ENCODE measurements around the gene DRG2.

The DRG2 gene

DNA sequence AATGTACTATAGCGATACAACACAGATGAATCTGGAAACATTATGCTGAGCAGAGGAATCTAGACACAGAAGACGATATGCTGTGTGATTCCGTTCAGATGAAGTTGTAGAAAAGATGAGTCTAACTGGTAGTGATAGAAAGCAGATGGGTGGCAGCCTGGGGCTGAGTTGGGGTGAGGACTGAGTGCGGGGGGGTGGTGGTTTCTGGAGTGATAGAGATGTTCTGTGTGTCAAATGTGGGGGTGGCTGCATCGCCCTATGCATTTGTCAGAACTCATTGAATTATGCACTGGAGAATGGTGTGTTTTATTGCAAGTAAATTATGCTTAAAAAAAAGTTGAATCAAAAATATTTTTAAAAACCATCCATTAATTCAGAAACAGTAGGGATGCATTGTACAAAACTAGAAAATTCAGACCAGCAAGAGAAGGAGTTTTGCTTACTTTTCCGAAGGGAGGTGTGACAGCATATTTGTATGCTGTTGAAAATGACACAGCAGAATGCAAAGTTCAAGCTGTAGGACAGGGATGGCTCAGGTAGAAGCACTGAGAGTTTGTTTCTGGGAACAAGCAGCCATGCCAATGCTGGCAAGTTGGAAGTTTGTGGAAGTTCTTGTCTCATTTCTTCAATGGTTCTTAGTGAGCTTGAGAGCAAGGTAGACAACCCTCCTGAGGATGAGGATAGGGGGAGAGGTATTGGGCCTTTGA, 13.0 kb upstream of the DRG2 start:
- no peak for DNase-seq (ENCODE audit: low read depth)

DNA sequence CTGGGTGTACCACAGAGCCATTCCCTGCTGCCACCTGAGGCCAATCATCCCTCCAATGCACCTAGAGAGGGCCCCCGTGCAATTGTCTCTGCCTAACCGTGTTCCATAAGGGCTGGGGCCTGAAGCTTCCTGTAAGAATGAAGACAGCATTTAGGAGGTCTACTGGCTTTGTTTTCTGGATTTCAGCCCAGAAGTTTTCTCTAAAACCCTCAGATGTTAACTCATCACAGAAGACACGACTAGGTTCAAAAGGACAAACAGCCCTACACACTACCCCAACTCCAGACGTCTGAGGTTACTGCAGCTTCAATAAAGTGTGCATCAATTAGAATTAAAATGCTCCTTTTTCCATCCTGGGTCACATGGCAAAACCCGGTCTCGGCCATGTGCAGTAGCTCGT, 10.8 kb upstream of the DRG2 start:
- DNase-seq (ENCODE audit: low read depth), result no peak

DNA sequence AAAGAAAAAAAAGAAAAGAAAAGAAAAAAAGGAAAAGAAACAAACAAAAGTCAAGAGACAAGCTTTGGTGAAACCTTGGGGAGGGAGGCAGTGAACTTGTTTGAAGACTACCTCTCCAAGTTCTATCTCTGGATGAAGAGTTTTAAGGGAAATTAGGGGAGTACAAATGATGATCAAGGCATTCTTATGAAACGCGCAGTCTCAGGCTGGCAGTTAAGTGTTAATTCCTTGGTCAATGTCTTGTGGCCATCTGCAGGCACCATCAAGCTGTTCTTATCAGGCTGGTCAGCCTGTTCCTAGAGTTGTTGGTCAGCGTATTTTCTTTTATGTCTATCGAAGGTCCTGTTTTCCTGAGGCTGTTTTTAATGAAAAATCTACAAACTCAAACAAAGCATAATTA, 8.2 kb upstream of the DRG2 start:
- DNase-seq (ENCODE audit: low read depth), result no peak

DNA sequence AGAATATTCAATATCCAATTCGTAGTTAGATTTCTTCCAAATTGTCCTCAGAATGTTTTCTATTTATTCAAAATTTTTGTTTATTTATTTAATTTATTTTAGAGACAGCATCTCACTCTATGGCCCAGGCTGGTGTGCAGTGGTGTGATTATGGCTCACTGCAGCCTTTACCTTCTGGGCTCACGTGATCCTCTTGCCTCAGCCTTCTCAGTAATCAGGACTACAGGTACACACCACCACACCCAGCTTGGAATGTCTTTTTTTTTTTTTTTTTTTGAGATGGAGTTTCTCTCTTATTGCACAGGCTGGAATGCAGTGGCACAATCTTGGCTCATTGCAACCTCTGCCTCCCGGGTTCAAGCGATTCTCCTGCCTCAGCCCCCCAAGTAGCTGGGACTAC, 3.5 kb upstream of the DRG2 start:
- DNase-seq (ENCODE audit: low read depth), result no peak

DNA sequence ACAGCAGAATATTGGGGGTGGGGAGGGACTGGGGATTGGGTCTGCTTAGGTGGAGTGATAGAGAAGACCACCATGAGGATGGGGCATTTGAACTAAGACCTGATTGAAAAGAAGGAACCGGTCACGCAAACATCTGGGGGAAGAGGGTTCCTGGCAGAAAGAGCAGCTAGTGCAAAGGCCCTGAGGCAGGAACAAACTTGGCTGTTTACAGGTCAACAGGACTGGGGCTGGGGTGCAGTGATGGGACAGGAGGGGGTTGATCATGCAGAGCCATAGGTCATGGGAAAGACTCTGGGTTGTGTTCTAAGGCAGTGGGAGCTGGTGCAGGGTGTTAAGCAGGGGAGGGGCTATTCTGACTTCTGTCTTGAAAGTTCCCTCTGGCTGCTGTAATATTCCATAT, 1.9 kb downstream of the DRG2 start:
- DNase-seq (ENCODE audit: low read depth), result no peak

DNA sequence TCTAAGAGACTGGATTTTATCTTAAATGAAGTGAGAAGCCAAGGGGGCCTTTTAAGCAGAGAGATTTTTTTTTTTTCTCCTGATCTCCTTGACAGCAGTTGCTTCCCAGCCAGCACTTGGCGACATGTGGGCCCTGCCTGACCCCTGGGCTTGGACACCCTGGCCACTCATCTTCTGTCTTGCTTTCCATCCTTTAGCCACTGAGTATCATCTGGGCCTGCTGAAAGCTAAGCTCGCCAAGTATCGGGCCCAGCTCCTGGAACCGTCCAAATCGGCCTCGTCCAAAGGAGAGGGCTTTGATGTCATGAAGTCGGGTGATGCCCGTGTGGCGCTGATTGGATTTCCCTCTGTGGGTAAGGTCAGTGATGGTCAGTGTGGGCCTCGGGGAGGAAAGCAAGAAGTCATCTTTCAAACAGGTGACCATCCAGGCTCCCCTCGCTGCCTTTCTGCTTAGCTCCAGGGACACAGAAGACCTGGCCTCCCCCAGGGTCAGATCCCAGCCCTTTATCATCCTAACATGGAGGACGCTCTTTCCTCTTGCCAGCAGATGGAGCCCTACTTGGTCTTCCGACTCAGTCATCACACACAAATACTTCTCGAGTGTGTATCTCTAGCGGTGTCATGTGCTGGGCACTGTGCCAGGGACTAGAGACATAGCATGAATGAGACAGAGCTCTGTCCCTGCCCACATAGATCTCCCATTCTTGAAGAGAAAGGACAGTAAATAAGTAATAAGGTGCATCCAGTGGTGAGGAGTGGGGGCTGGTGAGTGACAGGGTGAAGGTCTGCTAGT, 6.1 kb downstream of the DRG2 start:
- DNase-seq (ENCODE audit: low read depth), result no peak

DNA sequence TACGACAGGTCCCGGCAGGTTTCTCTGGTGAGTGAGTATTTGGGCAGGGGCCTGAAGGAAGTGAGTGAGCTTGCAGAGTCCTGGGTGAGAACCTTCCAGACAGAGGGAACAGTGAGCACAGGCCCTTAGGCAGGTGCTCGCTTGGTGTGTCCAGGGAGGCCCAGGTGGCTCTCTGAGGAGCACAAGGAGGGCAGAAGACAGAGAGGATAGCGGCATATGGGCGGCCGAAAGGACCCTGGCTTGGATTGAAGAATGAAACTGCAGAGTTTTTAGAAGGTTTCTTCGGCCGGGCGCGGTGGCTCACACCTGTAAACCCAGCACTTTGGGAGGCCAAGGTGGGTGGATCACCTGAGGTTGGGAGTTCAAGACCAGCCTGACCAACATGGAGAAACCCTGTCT, 6.7 kb downstream of the DRG2 start:
- DNase-seq (ENCODE audit: low read depth), result no peak

DNA sequence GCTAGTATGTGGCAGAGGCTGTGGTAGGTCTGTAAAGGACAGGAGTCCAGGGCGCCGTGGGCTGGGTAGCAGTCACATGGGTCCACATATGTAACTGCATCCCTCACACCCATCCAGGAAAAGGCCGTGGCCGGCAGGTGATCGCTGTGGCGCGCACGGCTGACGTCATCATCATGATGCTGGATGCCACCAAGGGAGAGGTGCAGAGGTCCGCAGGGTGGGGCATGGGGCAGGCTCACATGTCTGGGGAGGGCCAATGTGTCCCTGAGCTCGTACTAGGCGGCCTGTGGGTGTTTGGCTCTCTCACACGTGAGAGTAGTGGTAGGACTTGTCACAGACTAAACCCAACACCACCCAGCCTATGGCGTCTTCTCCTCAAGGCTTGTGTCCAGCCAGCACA, 11.8 kb downstream of the DRG2 start:
- no peak for DNase-seq (ENCODE audit: low read depth)

DNA sequence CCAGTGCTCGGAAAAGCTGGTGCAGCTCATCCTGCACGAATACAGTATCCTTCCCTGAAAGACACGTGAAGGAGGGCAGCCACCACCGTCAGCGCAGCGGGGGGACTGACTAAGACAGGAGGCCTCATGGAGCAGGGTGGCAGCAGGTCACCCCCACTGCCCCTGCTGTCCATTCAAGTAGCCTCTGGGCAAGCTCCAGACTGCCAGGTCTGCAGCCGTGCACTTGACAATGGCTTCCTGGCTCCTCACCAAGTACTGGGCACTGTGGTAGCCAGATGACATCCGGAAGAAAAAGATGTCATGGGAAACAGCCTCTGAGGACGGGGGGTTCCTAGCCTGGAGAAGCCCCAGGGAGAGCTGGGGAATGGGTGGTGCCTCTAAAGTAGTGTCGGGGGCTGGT, 12.9 kb downstream of the DRG2 start:
- DNase-seq (ENCODE audit: low read depth), result no peak

DNA sequence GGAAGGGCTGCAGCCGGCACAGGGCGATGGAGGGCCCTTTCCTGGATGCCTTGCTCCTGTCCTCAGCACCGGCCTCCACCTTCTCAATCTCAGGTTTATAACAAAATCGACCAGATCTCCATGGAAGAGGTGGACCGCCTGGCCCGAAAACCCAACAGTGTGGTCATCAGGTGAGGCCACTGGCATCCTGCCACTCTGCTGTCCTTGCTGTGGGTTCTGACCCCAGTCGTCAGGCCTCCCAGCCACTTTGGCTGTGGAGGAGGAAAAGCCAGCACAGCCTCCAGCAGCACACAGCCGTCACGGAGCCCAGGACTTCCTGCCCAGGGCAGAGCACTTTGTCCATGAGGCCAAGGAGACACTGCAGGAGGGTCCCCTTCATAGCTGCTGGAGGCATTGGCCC, 14.1 kb downstream of the DRG2 start:
- no peak for DNase-seq (ENCODE audit: low read depth)

DNA sequence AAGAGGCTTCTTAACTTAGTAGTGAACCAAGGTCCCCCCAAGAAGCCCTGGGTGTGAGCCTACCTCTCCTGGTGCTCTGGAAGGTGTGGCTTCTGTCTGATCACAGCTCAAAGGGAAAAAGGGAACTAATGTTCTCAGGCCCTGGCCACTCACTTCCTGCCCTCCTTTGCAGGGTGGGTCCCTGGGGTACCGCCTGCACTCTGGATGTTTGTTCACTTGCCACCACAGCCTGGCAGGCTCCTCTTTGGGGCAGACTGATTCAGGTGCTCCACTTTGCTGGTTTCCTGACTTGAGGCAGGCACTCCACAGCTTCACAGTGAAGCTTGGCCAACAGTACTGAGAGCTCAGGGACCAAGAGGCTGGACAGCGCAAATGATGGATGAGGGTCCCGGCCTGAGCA, 14.9 kb downstream of the DRG2 start:
- no peak for DNase-seq (ENCODE audit: low read depth)

DNA sequence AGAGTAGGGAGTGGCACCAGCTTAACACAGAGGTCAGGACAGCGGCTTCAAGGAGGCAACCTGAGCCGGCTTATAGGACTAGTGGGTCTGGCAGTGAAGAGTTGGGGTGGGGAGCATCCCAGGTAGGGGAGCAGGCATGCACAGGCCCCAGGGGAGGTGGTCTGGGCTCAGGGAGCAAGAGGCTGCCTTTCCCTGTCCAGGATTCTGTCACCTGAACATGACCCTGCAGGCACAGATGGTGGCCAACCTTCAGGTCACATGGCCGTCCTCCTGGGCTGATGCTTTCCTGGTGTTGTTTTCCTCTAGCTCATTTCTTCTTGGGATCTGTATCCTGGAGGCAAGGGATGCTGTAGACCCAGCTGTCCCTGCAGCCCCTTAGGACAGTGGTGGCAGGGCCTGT, 17.3 kb downstream of the DRG2 start:
- DNase-seq (ENCODE audit: low read depth), result no peak

DNA sequence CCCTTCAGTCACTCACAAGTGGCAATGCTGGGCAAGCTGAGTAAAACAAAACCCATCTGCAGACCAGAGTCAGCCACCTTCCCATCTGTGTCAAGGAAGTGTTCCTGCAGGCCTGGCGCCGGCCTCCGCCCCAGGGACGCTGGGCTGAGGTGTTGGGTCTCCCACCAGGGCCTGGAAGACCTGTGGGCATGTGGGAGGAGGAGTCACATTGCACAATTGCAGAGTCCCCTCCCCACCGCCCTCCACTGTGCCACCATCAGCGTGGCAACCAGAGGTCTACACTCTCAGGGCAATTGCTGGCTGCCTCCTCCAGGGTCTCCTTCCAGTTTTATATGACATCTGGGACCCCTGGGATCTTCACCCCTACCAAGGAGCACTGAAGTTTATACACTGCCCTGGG, 17.8 kb downstream of the DRG2 start:
- DNase-seq (ENCODE audit: low read depth), result no peak

DNA sequence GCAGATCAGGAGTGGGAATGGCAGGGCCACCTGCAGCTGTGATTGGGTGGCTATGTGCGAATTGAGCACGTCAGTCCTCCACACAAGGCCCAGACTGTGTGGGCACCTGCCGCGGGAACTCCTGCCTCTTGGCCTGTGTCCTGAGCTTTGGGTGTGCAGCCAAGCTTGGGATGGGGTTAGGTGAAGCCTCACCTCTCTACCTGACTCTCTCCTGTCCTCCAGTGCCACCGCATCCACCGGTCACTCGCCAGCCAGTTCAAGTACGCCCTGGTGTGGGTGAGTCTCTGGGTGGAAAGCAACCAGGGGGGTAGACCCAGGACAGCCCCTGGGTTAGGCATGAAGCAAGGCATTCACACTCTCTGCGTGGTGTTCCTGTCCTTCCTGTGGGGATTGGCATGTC, 18.5 kb downstream of the DRG2 start:
- DNase-seq (ENCODE audit: low read depth), result no peak

DNA sequence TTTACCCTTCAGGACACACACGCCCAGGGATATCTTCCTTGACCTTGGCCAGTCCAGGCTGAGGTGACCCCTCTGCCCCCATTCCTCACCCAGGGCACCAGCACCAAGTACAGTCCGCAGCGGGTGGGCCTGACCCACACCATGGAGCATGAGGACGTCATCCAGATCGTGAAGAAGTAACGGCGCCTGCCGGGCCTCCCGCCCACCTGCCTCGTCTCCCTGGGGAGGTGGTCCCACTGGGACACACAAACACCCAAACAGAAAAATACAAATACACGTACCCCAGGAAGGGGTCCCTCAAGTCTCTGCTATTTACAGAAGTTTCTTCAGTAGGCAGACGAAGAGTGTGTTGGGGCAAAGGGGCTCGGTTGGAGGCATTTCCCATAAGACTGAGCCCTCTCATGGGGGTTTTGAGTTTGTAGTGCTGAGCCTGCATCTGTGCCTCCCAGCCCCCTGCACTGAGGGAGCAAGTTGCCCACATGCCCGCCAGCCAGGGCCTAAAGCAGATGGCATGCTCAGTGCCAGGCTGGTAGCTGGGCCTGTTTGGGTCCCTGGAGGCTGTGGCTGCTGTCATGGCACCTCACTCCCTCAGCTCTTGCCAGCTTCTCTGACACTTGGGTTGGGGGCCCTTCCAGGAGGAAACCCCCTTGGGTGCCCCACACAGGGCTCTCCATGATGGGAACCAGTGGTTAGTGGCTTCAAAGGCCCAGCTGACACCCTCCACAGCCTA, 19.5 kb downstream of the DRG2 start:
- DNase-seq (ENCODE audit: low read depth), result no peak

DNA sequence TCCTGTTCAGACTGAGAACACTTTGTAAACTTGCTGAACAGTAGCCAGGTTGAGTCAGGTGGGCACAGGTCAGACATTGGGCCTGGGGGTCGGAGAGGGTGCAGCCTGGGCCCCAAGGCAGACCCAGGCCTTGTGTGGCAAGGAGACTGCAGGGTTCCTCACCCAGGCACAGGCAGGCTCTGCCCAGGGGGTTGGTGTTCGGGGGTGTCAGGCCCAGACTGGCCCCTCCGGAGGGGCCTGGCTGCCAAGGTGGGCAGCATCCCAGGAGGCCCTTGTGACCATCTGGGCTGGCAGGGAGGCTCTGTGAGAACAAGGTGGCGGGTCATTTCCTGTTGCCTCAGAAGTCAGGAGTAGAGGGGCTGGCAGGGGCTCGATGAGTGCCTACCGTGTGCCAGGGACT, 20.2 kb downstream of the DRG2 start:
- no peak for DNase-seq (ENCODE audit: low read depth)

DNA sequence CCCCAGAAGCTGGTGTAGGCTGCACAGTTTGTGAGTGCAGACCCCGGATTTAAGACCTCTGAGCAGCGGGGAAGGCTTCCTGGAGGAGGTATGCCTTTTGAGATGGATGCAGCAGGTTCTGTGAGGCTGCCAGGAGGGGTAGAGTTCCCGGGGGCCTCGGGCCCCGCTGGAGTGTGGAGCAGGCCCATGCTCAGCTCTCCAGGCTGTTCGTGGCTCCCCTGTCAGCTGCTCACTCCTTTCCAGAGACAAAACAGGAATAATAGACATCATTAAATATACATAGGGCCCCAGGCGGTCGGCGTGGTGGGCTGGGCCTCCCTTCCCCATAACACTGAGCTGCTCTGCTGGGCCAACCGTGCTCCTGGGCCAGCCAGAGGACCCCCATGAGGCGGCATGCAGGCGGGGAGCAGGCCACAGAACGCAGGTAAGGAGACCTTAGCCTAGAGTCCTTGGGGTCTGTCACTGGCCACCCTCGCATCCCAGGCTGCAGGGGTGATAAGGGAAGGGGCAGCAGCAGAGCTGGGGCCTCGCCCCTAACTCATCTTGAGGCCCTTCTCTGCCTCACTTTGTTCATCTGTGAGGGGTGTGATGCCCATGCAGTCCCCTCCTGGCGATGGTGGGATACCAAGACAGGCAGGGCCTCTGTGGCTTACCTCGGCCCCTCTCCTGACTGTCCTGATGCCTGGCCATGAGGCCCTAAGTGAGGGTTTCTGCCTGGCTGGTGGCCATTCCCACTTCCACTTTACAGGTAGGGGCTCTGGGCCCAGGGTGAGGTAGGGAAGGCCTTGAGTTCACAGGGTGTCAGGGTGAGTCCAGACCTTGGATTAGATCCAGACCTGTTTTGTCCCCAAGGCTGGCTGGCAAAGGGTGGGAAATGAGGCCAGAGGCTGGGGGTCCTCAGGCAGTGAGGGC, 20.9 kb downstream of the DRG2 start, which contains the start of gene MYO15A:
Gene MYO15A (plus strand): TSS at position 356 of the 912 bp plus-strand sequence. CDS start 10,045 bp downstream, outside the sequence.
- DNase-seq (ENCODE audit: low read depth), result no peak

DNA sequence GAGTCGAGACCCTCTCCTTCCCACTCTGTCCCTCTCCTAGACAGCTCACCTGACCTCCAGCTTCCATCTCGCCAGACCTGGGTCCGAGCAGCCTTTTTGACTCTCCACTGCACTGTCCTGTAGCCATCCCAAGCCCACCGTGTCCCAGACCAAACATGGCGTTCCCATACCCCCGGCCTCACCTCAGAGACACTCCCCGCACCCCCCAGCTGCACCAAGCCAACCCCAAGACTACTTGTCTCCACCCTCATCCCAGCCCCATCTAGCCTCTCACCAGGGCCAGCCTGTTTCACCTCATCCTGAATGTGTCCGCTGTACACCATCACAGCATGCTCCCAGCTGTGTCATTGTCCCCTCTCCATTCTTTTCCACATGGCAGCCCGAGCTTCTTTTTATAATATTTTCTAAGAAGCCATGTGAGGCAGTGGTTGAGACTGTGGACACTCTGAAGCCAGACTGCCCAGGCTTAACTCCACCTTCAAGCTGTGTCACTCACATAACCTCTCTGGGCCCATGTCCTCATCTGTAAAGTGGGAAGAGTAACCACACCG, 22.3 kb downstream of the DRG2 start:
- DNase-seq (ENCODE audit: low read depth), result no peak

DNA sequence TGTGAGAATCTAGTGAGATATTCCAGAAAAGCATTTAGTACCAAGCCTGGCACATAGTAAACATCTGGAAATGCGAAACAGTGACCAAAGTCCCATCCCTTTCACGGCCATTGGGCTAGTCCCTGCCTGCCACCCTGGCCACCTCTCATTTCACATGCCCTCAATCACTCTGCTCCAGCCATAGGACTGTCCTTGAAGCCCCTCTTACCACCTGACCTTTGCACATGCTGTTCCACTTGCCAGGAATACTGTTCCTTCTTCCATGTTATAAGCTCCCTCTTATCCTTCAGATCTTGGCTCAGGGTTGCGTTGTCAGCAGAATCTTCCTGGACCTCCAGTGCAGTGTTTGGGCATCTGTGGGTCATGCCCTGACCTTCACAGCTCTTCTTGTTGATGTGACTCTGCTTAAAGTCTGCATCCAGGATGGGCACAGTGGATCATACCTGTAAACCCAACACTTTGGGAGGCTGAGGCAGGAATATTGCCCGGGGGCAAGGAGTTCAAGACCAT, 22.9 kb downstream of the DRG2 start:
- DNase-seq (ENCODE audit: low read depth), result no peak

DNA sequence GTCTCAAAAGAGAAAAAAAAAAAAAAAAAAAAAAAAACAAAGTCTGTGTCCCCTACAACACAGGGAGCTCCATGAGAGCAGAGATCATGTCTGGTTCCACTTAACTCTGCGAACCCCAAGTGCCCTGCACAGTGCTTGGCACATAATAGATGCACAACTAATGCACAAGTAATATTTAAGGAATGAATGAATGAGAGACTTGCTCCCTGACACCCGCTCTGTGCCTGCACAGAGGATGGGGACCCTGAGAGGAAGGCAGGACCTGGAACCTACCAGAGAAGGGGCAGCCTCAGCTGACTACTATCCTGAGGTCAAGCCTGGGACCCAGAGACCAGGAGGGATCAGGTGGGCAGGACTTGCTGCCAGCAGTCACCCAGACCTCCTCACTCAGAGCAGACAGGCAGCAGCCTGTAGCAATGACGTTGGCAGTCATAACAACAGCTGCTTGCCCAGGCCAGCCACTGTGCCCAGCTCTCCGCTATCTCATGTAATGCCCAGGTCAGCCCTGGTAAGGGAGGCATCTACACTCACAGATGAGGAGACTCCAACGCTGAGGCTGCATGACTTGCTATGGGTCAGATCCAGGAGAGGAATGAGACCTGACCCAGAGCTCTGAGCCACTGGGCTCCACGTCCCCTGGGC, 23.7 kb downstream of the DRG2 start:
- no peak for DNase-seq (ENCODE audit: low read depth)

DNA sequence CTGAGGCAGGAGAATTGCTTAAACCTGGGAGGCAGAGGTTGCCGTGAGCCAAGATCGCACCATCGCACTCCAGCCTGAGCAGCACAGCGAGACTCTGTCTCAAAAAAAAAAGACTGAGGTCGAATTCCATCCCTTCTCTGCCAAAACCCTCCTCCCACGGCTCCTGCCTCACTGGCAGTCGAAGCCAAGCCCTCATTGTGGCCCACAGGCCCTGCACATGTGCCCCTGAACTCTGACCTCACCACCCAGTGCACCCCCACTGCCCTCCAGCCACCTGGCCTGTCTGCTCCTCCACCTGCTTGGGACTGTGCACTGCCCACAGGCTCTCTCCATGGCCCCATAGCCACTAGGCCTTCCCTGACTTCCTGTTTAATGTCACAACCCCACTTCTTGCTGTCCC, 27.8 kb downstream of the DRG2 start:
- DNase-seq (ENCODE audit: low read depth), result no peak
